GM12874 (cell line): ENCODE data around the gene ESR1.

Experiments used
- CTCF ChIP-seq: IDR thresholded peaks from 2 replicates; pipeline ENCODE4 v1.5.1; 2011; ENCODE audit warnings: low read depth, mild to moderate bottlenecking, control low read depth, low read length, moderate library complexity; ENCODE audit not compliant: insufficient read depth

Gene ESR1

GRCh38 chr6:152176268-152176667, 368.8 kb downstream of the ESR1 start:
- no peak for TF ChIP-seq CTCF
